Smooth muscle cell (in vitro differentiated cells): Measurements from ENCODE around the gene CMIP. TPM values are rescaled to one million over a fixed set of nuclear protein-coding genes. Genes with fewer than 3 reads are reported as not detected.

Source experiments
- DNase-seq: peaks from one replicate; lab custom pipeline; 2025; ENCODE audit not compliant: unreplicated experiment; lab: John Stamatoyannopoulos, UW
- H2AFZ ChIP-seq: fragments of 200-600 bp; sonication (generic); 2 replicates; pipeline ENCODE4 v1.6.0; 2016; ENCODE audit warnings: antibody characterized with exemption, low read depth, mild to moderate bottlenecking
- H3F3A ChIP-seq: fragments of 200-600 bp; sonication (generic); 2 replicates; pipeline ENCODE4 v1.6.0; 2017; ENCODE audit warnings: antibody characterized with exemption, low read depth
- H3K27ac ChIP-seq: fragments of 200-600 bp; sonication (generic); 2 replicates; pipeline ENCODE4 v1.5.1; 2016; ENCODE audit warnings: low read depth, mild to moderate bottlenecking
- H3K27me3 ChIP-seq: fragments of 200-600 bp; sonication (generic); 2 replicates; pipeline ENCODE4 v1.6.1; 2016; ENCODE audit warnings: low read depth, mild to moderate bottlenecking
- H3K36me3 ChIP-seq: fragments of 200-600 bp; sonication (generic); 2 replicates; pipeline ENCODE4 v1.5.1; 2016; ENCODE audit warnings: low read depth
- H3K4me1 ChIP-seq: fragments of 200-600 bp; sonication (generic); 2 replicates; pipeline ENCODE4 v1.5.1; 2016; ENCODE audit warnings: low read depth
- H3K4me2 ChIP-seq: fragments of 200-600 bp; sonication (generic); 2 replicates; pipeline ENCODE4 v1.6.0; 2016; ENCODE audit warnings: mild to moderate bottlenecking
- H3K4me3 ChIP-seq: fragments of 200-600 bp; sonication (generic); 2 replicates; pipeline ENCODE4 v1.5.1; 2016; ENCODE audit warnings: mild to moderate bottlenecking
- H3K79me2 ChIP-seq: fragments of 200-600 bp; sonication (generic); 2 replicates; pipeline ENCODE4 v1.6.0; 2016; ENCODE audit warnings: low read depth, mild to moderate bottlenecking
- H3K9ac ChIP-seq: fragments of 200-600 bp; sonication (generic); 2 replicates; pipeline ENCODE4 v1.6.0; 2016; ENCODE audit warnings: low read depth
- H3K9me3 ChIP-seq: fragments of 200-600 bp; sonication (generic); replicated peaks from 2 replicates; pipeline ENCODE4 v1.5.1; 2016; ENCODE audit warnings: low read depth
- H4K20me1 ChIP-seq: fragments of 200-600 bp; sonication (generic); 2 replicates; pipeline ENCODE4 v1.6.0; 2016; ENCODE audit warnings: low read depth
- WGBS: methylation state at CpG from one replicate; pipeline ENCODE4 v1.1.7; 2016; ENCODE audit warnings: low lambda C conversion rate; 5-methylcytosine and 5-hydroxymethylcytosine counted together
- polyA plus RNA-seq: library from polyadenylated mRNA; unstranded; fragments of >200 nt; fragmentation: Nextera tagmentation; extraction: Ambion mirVana; gene quantifications from 2 replicates; pipeline ENCODE4 v1.2.1, GENCODE V29; 2016
- total RNA-seq: library from RNA; depleted of rRNA; stranded (reverse); fragments of >200 nt; gene quantifications from 2 replicates; pipeline ENCODE4 v1.2.3, GENCODE V29; 2014
- TF ChIP-seq, protein P1 (sequence below): fragments of 200-600 bp; sonication (generic); IDR thresholded peaks from 2 replicates; pipeline ENCODE4 v1.5.1; 2017; ENCODE audit warnings: borderline replicate concordance, mild to moderate bottlenecking, antibody characterized with exemption; ENCODE audit not compliant: insufficient read depth, poor library complexity, severe bottlenecking

The CMIP gene
- total and polyA plus RNA-seq, 2 experiments from 2014 or later = 2.5 to 44.5 TPM

DNA sequence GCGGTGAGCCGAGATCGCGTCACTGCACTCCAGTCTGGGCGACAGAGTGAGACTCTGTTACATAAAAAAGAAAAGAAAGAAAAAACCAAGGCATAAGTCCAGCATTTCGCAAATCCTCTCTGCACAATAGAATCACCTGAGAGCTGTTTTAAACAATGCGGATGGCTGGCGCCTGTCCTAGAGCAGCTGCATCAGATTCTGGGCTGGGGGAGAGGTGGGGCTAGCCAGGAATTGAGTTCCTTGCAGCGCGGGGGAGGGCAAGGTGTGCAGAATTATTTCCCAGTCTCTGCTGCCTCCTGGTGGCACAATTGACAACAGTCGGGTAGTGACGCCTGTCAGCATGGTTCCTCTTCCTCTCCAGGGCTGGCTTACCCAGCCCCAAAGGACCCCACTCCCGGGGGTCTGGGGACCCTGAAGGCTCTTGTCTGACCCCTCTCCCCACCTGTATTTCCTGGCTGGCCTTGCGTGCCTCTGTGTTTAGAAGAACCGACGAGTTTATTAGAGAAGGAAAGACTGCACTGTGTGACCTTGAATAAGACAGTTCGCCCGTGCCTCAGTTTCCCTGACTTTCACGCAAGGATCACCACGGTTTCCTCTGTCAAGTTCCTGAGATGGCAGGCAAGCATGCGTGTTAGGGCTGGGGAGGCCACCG lies 293.4 kb downstream of the CMIP start:
- Histone ChIP-seq H3K4me1 (no peaks in the 10 kb centered on the region), H3K4me3 (peak overlapping the region; percentile 33), H3K9ac (no peak overlapping the region), H3K36me3 (no peaks in the 10 kb centered on the region), H4K20me1 (no peaks in the 10 kb centered on the region), H3K27ac (no peak overlapping the region), H3F3A (no peaks in the 10 kb centered on the region), H2AFZ (peak overlapping the region; percentile 62), H3K9me3 (no peaks in the 10 kb centered on the region), H3K79me2 (no peaks in the 10 kb centered on the region), H3K27me3 (no peaks in the 10 kb centered on the region), H3K4me2 (peak overlapping the region; percentile 80)
- TF ChIP-seq, protein P1, sequence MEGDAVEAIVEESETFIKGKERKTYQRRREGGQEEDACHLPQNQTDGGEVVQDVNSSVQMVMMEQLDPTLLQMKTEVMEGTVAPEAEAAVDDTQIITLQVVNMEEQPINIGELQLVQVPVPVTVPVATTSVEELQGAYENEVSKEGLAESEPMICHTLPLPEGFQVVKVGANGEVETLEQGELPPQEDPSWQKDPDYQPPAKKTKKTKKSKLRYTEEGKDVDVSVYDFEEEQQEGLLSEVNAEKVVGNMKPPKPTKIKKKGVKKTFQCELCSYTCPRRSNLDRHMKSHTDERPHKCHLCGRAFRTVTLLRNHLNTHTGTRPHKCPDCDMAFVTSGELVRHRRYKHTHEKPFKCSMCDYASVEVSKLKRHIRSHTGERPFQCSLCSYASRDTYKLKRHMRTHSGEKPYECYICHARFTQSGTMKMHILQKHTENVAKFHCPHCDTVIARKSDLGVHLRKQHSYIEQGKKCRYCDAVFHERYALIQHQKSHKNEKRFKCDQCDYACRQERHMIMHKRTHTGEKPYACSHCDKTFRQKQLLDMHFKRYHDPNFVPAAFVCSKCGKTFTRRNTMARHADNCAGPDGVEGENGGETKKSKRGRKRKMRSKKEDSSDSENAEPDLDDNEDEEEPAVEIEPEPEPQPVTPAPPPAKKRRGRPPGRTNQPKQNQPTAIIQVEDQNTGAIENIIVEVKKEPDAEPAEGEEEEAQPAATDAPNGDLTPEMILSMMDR = peak; percentile 81
- DNase-seq = peak; percentile 20
- WGBS = 35% methylated on average over 22 of the region's 22 CpGs

DNA sequence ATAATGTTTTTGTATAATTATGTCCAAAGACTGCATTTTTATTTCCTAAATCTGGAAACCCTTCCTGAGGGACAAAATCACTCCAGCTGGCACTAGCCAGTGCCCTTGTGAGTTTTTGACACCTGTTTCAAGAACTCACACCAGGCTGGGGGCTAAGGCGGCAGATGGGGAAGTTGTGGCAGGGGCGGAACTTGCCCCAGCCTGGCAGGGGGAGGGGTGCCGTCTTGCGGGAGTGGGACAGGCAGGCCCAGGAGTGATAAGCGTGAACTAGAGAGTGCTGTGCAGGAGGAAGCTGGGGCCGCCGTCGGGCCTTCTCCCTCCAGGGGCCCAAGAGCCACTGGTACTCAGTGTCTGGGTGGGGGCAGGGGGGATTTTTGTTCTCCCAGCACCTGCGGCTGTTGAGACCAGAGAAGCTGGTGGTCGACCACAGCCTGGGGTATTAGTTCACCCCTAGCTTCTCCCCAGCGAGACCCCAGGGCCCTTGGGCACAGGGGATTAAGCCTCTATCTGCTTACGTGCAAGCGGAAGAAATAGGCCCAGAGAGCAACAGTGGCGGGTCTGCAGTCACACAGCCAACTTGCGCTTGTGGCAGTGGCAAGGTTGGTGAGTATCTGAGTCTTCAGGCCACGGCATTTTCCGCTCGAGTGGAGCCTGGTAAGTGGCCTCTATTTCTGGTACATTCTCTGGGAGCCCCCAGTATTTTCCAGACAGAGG lies 294.3 kb downstream of the CMIP start:
- Histone ChIP-seq H3K36me3 (no peaks in the 10 kb centered on the region), H3K4me3 (no peak overlapping the region), H3K4me1 (no peaks in the 10 kb centered on the region), H2AFZ (no peak overlapping the region), H4K20me1 (no peaks in the 10 kb centered on the region), H3K9me3 (no peaks in the 10 kb centered on the region), H3K27me3 (no peaks in the 10 kb centered on the region), H3F3A (no peaks in the 10 kb centered on the region), H3K9ac (no peak overlapping the region), H3K4me2 (no peak overlapping the region), H3K27ac (no peak overlapping the region), H3K79me2 (no peaks in the 10 kb centered on the region)
- DNase-seq = no peak
- 82% methylated on average over 18 of the region's 18 CpGs for WGBS
- TF ChIP-seq, protein P1 = no peak

DNA sequence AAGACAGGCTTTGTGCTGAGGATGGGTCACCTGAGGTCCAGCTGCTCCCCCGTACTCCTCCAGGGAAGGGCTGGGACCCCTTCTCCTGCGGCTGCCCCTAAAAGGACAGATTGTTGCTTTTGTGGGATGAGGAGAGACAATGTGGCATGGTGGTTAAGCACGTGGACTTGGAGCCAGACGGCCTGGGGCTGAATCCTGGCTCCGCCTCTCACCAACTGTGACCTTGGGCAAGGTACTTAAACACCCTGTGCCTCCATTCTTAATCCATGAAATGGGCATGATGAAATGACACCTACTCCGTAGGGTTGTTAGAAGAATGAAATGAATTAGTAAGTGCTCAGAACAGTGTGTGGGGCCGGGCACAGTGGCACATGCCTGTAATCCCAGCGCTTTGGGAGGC lies 294.9 kb downstream of the CMIP start:
- H3K4me3 ChIP-seq = no peak overlapping the region
- H3F3A ChIP-seq = no peaks in the 10 kb centered on the region
- H3K27ac ChIP-seq = no peak overlapping the region
- no peak overlapping the region for H3K9ac ChIP-seq
- H3K4me2 ChIP-seq = no peak overlapping the region
- H3K9me3 ChIP-seq = no peaks in the 10 kb centered on the region
- WGBS = 90% methylated on average over 7 of the region's 8 CpGs
- H3K4me1 ChIP-seq = no peaks in the 10 kb centered on the region
- H3K79me2 ChIP-seq = no peaks in the 10 kb centered on the region
- TF ChIP-seq, protein P1 = no peak
- no peak for DNase-seq
- H2AFZ ChIP-seq = no peak overlapping the region
- no peaks in the 10 kb centered on the region for H3K36me3 ChIP-seq
- H4K20me1 ChIP-seq = no peaks in the 10 kb centered on the region
- no peaks in the 10 kb centered on the region for H3K27me3 ChIP-seq
